Endodermal cell (in vitro differentiated cells): ENCODE data around the gene CLEC10A. TPM values are rescaled to one million over a fixed set of nuclear protein-coding genes. Genes with fewer than 3 reads are reported as not detected.

ENCODE experiments used
- DNase-seq: peaks from one replicate; pipeline ENCODE4 v3.0.0-alpha.2; 2017
- H3K27ac ChIP-seq: 2 replicates; pipeline ENCODE4 v1.5.1; 2013; ENCODE audit warnings: mild to moderate bottlenecking, low read depth, low read length, moderate library complexity
- H3K27me3 ChIP-seq: 2 replicates; pipeline ENCODE4 v1.6.1; 2013; ENCODE audit warnings: mild to moderate bottlenecking, low read length, moderate library complexity; ENCODE audit not compliant: insufficient read depth, control insufficient read depth, poor library complexity, severe bottlenecking
- H3K36me3 ChIP-seq: 2 replicates; pipeline ENCODE4 v1.7.0; 2013; ENCODE audit warnings: mild to moderate bottlenecking, low read length, moderate library complexity; ENCODE audit not compliant: control insufficient read depth, insufficient read depth
- H3K4me1 ChIP-seq: one replicate; pipeline ENCODE4 v1.7.0; 2013; ENCODE audit warnings: low read length; ENCODE audit not compliant: control insufficient read depth, insufficient read depth
- H3K4me3 ChIP-seq: 2 replicates; pipeline ENCODE4 v1.5.1; 2013; ENCODE audit warnings: mild to moderate bottlenecking, low read length, moderate library complexity
- H3K9ac ChIP-seq: 2 replicates; pipeline ENCODE4 v1.6.1; 2013; ENCODE audit warnings: mild to moderate bottlenecking, low read length, moderate library complexity; ENCODE audit not compliant: poor library complexity, severe bottlenecking; ENCODE audit errors: extremely low read depth
- H3K9me3 ChIP-seq: 2 replicates; pipeline ENCODE4 v1.6.1; 2013; ENCODE audit warnings: mild to moderate bottlenecking, low read length, moderate library complexity; ENCODE audit not compliant: control insufficient read depth
- H3K27ac Mint-ChIP-seq: 2 replicates; pipeline ENCODE4 v1.8.0; 2020; ENCODE audit warnings: mixed read lengths
- H3K27me3 Mint-ChIP-seq: 2 replicates; pipeline ENCODE4 v1.8.0; 2021; ENCODE audit warnings: mild to moderate bottlenecking, mixed read lengths; ENCODE audit not compliant: insufficient read depth
- H3K36me3 Mint-ChIP-seq: 2 replicates; pipeline ENCODE4 v1.8.0; 2020; ENCODE audit warnings: low read depth, mixed read lengths
- H3K4me1 Mint-ChIP-seq: 2 replicates; pipeline ENCODE4 v1.8.0; 2020; ENCODE audit warnings: mixed read lengths
- H3K4me3 Mint-ChIP-seq: 2 replicates; pipeline ENCODE4 v1.8.0; 2020; ENCODE audit warnings: mild to moderate bottlenecking, moderate library complexity, mixed read lengths
- H3K9me3 Mint-ChIP-seq: 2 replicates; pipeline ENCODE4 v1.8.0; 2020; ENCODE audit warnings: mild to moderate bottlenecking, mixed read lengths
- CTCF ChIP-seq: fragments of 200-600 bp; sonication (generic); conservative IDR thresholded peaks from 2 replicates; pipeline ENCODE4 v1.5.0; 2021; ENCODE audit warnings: antibody characterized with exemption, mild to moderate bottlenecking
- WGBS, 2 experiments: methylation state at CpG; one replicate each; pipeline versions ENCODE4 v1.1.5 to v1.1.7; 2013; ENCODE audit warnings: missing lambda C conversion rate in 2 of 2, mixed read lengths in 1 of 2; ENCODE audit not compliant: insufficient coverage in 1 of 2, insufficient read length in 1 of 2; 5-methylcytosine and 5-hydroxymethylcytosine counted together
- total RNA-seq, 2 donors: library from RNA; stranded (reverse); fragmentation: NEBNext Ultra II Directional in 1 of 2; extraction: Animal tissue kit (Norgen Biotek cat#: 25700) in 1 of 2; gene quantifications; 2 replicates in 1 of 2; 3 replicates in 1 of 2; pipeline ENCODE4 v1.2.1, GENCODE V29; 2021

Gene CLEC10A
- total RNA-seq, 2 donors from 2014 or later = not detected

GRCh38 chr17:7081341-7082062 is 1.5 kb upstream of the CLEC10A start:
- H3K4me1 ChIP-seq = no peaks in the 10 kb centered on the region
- no peak overlapping the region for H3K9ac ChIP-seq
- TF ChIP-seq CTCF = no peak
- H3K36me3 ChIP-seq = no peaks in the 10 kb centered on the region
- no peak overlapping the region for H3K27ac Mint-ChIP-seq
- H3K9me3 Mint-ChIP-seq = peaks cover 8% of the 10 kb centered on the region
- H3K27me3 Mint-ChIP-seq = peaks cover 4% of the 10 kb centered on the region
- H3K9me3 ChIP-seq = no peaks in the 10 kb centered on the region
- DNase-seq = no peak
- WGBS, 2 experiments = 90 to 92% methylated on average over 12 to 16 of the region's 16 CpGs
- H3K27me3 ChIP-seq = no peaks in the 10 kb centered on the region
- H3K36me3 Mint-ChIP-seq = no peaks in the 10 kb centered on the region
- H3K4me3 Mint-ChIP-seq = no peak overlapping the region
- H3K27ac ChIP-seq = no peak overlapping the region
- no peak overlapping the region for H3K4me3 ChIP-seq
- H3K4me1 Mint-ChIP-seq = no peaks in the 10 kb centered on the region

- WGBS, 2 experiments = 86 to 95% methylated on average over 6 to 9 of the region's 10 CpGs
- no peak overlapping the region for H3K4me3 ChIP-seq
- peaks cover 4% of the 10 kb centered on the region for H3K27me3 Mint-ChIP-seq
- H3K27ac Mint-ChIP-seq = no peak overlapping the region
- no peaks in the 10 kb centered on the region for H3K9me3 ChIP-seq
- H3K36me3 Mint-ChIP-seq = no peaks in the 10 kb centered on the region
- peaks cover 8% of the 10 kb centered on the region for H3K9me3 Mint-ChIP-seq
- H3K9ac ChIP-seq = no peak overlapping the region
- no peaks in the 10 kb centered on the region for H3K4me1 ChIP-seq
- no peak overlapping the region for H3K4me3 Mint-ChIP-seq
- no peaks in the 10 kb centered on the region for H3K4me1 Mint-ChIP-seq
- no peaks in the 10 kb centered on the region for H3K27me3 ChIP-seq
- H3K36me3 ChIP-seq = no peaks in the 10 kb centered on the region
- no peak overlapping the region for H3K27ac ChIP-seq
- TF ChIP-seq CTCF = no peak
- DNase-seq = no peak
Observed at GRCh38 chr17:7080456-7081041, 498 bp upstream of the CLEC10A start.

- no peaks in the 10 kb centered on the region for H3K4me1 ChIP-seq
- Mint-ChIP-seq H3K4me1 (no peaks in the 10 kb centered on the region), H3K9me3 (peaks cover 8% of the 10 kb centered on the region), H3K4me3 (no peak overlapping the region), H3K27me3 (peaks cover 6% of the 10 kb centered on the region), H3K36me3 (no peaks in the 10 kb centered on the region), H3K27ac (no peak overlapping the region)
- H3K9ac ChIP-seq = no peak overlapping the region
- TF ChIP-seq CTCF = no peak
- no peak overlapping the region for H3K27ac ChIP-seq
- H3K27me3 ChIP-seq = no peaks in the 10 kb centered on the region
- no peak for DNase-seq
- no peaks in the 10 kb centered on the region for H3K9me3 ChIP-seq
- 91 to 97% methylated on average over 8 to 10 of the region's 10 CpGs for WGBS, 2 experiments
- no peak overlapping the region for H3K4me3 ChIP-seq
- no peaks in the 10 kb centered on the region for H3K36me3 ChIP-seq
Observed at GRCh38 chr17:7078711-7079110, 1.3 kb downstream of the CLEC10A start.
